ENCODE data around the gene DTNA. TPM values are rescaled to one million over a fixed set of nuclear protein-coding genes. Genes with fewer than 3 reads are reported as not detected.

The DTNA gene
- total RNA-seq, 1 experiment from 2014 or later, result 9.6 TPM

DNA sequence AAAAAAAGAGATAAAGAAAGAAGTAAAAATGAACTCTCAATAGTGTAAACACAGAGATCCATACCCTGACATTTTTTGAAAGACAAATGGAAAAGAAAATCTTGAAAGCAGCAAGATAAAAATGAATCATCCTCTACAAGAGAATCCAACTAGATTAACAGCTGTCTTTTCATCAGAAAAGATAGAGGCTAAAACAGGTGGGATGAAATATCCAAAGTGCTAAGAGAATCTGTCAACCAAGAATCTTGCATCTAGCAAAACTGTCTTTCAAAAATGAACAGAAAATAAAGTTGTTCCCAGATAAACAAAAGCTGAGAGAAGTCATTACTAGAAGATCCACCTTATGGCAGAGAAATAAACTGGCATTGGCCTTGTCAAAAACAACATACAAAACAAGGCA, 213.8 kb downstream of the DTNA start:
- intact Hi-C loops (cut with micrococcal nuclease), result no loop called here

DNA sequence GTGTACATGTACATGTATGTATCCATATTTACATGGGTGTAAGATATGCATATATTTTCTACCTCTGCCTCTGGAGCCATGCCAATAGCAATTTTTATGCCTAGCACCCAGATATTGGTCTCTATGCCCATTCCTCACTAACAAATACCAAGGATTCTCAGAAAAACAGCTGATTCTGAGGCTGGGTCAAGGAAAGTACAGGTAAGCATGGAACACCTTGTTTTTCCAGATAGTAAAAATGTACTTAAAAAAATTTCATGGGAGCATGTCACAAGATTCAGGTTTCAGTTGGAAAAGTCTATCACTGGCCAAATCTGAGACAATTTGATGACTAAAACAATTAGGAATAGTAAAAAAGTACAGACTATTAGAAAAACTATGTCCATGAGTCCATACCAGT, 216.6 kb downstream of the DTNA start:
- POLR2A ChIA-PET, result no interaction called here
- Histone ChIP-seq H3K4me3 (replicated peaks in 1 of 2; ENCODE audit: low read depth in 1 of 2, low read length in 2 of 2) (no peak overlapping the region), H3K36me3 (ENCODE audit: control insufficient read depth in 1 of 2, insufficient read depth in 2 of 2, low read length in 2 of 2) (no peaks in the 10 kb centered on the region), H2AFZ (ENCODE audit: low read depth, low read length, poor library complexity, severe bottlenecking) (no peak overlapping the region), H3K9me3 (ENCODE audit: control insufficient read depth in 1 of 2, insufficient read depth in 1 of 2, low read depth in 1 of 2, low read length in 2 of 2) (no peaks in the 10 kb centered on the region), H3K4me1 (ENCODE audit: control insufficient read depth in 1 of 2, insufficient read depth in 2 of 2, low read length in 2 of 2) (peaks cover 19 to 25% of the 10 kb centered on the region in 2 experiments; a peak in 3 of 4 replicates), H3K27me3 (ENCODE audit: insufficient read depth, low read length) (no peaks in the 10 kb centered on the region), H3K9me2 (ENCODE audit: insufficient read depth) (no peaks in the 10 kb centered on the region; the same call in 1 of the 2 replicates), H3K27ac (ENCODE audit: low read depth, low read length) (no peak overlapping the region), H4K20me1 (ENCODE audit: insufficient read depth) (no peaks in the 10 kb centered on the region), H3K9ac (ENCODE audit: low read length) (no peak overlapping the region), H3K79me2 (ENCODE audit: insufficient read depth, low read length) (no peaks in the 10 kb centered on the region), H3K4me2 (ENCODE audit: low read length) (no peak overlapping the region)
- RAD21 ChIA-PET (ENCODE audit: low non-redundant PET in 1 of 2, low total read pairs in 2 of 2, uncharacterized antibody in 2 of 2, unreplicated experiment in 2 of 2), result no interaction called here
- TF ChIP-seq SRF (IDR thresholded peaks at IDR 0.05; ENCODE audit: low read depth) (no peak), ZFX (IDR thresholded peaks at IDR 0.05) (no peak)
- no TSS peak for BruUV-seq (replicated peaks)
- ATAC-seq (no peak), DNase-seq (ENCODE audit: low read depth, low spot score) (no peak)
- CTCF ChIA-PET, result no interaction called here
- intact Hi-C loops (cut with micrococcal nuclease), result loop anchor here (5.0 kb wide), 1 partner anchor 51 kb away; no protein-coding TSS in a partner anchor

More for the DNA sequence above, 213.8 kb downstream of the DTNA start:
- Histone ChIP-seq H3K27ac (ENCODE audit: low read depth, low read length) (no peak overlapping the region), H3K27me3 (ENCODE audit: insufficient read depth, low read length) (no peaks in the 10 kb centered on the region), H3K9ac (ENCODE audit: low read length) (no peak overlapping the region), H3K36me3 (ENCODE audit: control insufficient read depth in 1 of 2, insufficient read depth in 2 of 2, low read length in 2 of 2) (no peaks in the 10 kb centered on the region), H4K20me1 (ENCODE audit: insufficient read depth) (no peaks in the 10 kb centered on the region), H2AFZ (ENCODE audit: low read depth, low read length, poor library complexity, severe bottlenecking) (no peak overlapping the region), H3K9me2 (ENCODE audit: insufficient read depth) (no peaks in the 10 kb centered on the region), H3K9me3 (ENCODE audit: control insufficient read depth in 1 of 2, insufficient read depth in 1 of 2, low read depth in 1 of 2, low read length in 2 of 2) (no peaks in the 10 kb centered on the region), H3K4me2 (ENCODE audit: low read length) (no peak overlapping the region), H3K79me2 (ENCODE audit: insufficient read depth, low read length) (no peaks in the 10 kb centered on the region), H3K4me1 (ENCODE audit: control insufficient read depth in 1 of 2, insufficient read depth in 2 of 2, low read length in 2 of 2) (peaks cover 5 to 9% of the 10 kb centered on the region in 2 experiments; a peak in 3 of 4 replicates), H3K4me3 (replicated peaks in 1 of 2; ENCODE audit: low read depth in 1 of 2, low read length in 2 of 2) (no peak overlapping the region)
- CTCF ChIA-PET, result interaction anchor here (0.7 kb wide), 1 partner anchor 57 kb away, joined by 3 read pairs; no protein-coding TSS in a partner anchor
- RAD21 ChIA-PET (ENCODE audit: low non-redundant PET in 1 of 2, low total read pairs in 2 of 2, uncharacterized antibody in 2 of 2, unreplicated experiment in 2 of 2), result no interaction called here
- ATAC-seq (no peak), DNase-seq (ENCODE audit: low read depth, low spot score) (no peak)
- BruUV-seq (replicated peaks), result no TSS peak
- POLR2A ChIA-PET, result no interaction called here
- TF ChIP-seq SP1 (IDR thresholded peaks at IDR 0.05; ENCODE audit: low read depth) (no peak), TCF7L2 (IDR thresholded peaks at IDR 0.05; ENCODE audit: borderline replicate concordance, extremely low read depth, insufficient read depth, insufficient read length) (no peak), ZNF274 (IDR thresholded peaks at IDR 0.05; ENCODE audit: low read depth, low read length) (no peak), RAD21 (IDR thresholded peaks at IDR 0.05; ENCODE audit: low read depth) (no peak)
- TF ChIP-seq, protein P1, sequence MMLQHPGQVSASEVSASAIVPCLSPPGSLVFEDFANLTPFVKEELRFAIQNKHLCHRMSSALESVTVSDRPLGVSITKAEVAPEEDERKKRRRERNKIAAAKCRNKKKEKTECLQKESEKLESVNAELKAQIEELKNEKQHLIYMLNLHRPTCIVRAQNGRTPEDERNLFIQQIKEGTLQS (IDR thresholded peaks at IDR 0.05), result no peak

All from HCT116 (cell line).